ENCODE results near the gene PMEPA1.
A peak's percentile ranks its signal among the peaks of the same experiment; 100 is the strongest.

PMEPA1 gene, protein sequence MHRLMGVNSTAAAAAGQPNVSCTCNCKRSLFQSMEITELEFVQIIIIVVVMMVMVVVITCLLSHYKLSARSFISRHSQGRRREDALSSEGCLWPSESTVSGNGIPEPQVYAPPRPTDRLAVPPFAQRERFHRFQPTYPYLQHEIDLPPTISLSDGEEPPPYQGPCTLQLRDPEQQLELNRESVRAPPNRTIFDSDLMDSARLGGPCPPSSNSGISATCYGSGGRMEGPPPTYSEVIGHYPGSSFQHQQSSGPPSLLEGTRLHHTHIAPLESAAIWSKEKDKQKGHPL

GRCh38 chr20:57709823-57710799 lies at the start of gene PMEPA1:
Gene PMEPA1, minus strand, starts transcription at chr20:57710015. Its CDS starts 433 bp downstream, at chr20:57709582.
- DNase-seq: peak; percentile 33

- DNase-seq: no peak
These were observed 48.0 kb upstream of the PMEPA1 start for GRCh38 chr20:57757767-57758166.

DNA sequence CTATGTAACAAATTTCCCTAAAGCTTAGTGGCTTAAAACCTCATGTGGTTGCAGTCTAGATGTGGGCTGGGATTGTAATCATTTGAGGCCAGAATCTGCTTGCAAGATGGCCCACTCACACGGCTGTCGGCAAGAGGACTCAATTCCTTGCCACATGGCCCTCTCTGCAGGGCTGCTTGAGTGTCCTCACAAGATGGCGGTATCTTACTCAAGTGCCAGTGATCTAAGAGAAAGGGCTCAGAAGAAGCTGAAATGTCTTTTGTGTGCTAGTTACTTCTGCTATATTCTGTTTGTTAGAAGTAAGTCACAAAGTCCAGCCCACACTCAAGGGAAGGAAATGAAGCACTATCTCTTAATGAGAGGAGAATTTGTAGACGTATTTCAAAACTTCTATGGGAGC lies 47.1 kb upstream of the PMEPA1 start:
- DNase-seq: no peak

GRCh38 chr20:57756213-57756612 lies 46.4 kb upstream of the PMEPA1 start:
- DNase-seq: no peak

DNA sequence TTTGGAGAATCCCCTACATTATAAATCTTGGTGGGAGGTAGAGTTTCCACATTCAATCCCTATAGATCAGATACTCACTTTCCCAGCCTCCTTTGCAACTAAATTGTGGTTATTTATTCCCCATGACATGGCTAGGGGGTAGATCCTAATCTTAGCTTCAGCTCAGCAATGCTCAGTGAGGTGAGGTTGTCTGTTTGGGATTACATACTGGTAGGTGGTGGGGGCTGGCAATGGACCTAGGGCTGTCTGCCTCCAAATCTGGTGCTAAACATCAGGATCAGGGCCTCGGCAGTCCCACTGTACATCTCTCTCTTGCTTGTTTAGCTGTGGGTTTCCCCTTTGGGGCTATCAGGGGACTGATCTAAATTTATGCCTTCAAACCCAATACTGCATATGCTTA lies 45.8 kb upstream of the PMEPA1 start:
- no peak for DNase-seq

- DNase-seq: no peak
These were observed 44.4 kb upstream of the PMEPA1 start for GRCh38 chr20:57754190-57754589.

GRCh38 chr20:57753332-57754164 lies 43.7 kb upstream of the PMEPA1 start:
- DNase-seq: no peak

- DNase-seq: no peak
These were observed 41.6 kb upstream of the PMEPA1 start for GRCh38 chr20:57751411-57751810.

DNA sequence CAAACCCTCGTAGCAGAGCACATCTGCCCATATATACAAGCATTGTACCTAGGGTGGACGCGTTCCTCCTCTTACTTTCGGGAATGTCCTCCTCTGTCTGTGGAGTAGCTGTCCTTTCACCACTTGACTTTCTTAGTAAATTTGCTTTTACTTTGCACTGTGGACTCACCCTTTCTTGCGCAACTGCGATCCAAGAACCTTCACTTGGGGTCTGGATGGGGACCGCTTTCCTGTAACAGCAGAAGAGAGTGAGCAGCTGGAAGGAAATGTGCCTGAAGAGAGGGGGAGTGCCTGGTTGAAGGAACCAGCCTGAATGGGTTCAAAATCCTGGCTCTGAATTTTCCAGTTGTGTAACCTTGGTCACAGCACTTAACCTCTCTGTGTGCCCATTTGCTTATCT lies 40.1 kb upstream of the PMEPA1 start:
- no peak for DNase-seq

DNA sequence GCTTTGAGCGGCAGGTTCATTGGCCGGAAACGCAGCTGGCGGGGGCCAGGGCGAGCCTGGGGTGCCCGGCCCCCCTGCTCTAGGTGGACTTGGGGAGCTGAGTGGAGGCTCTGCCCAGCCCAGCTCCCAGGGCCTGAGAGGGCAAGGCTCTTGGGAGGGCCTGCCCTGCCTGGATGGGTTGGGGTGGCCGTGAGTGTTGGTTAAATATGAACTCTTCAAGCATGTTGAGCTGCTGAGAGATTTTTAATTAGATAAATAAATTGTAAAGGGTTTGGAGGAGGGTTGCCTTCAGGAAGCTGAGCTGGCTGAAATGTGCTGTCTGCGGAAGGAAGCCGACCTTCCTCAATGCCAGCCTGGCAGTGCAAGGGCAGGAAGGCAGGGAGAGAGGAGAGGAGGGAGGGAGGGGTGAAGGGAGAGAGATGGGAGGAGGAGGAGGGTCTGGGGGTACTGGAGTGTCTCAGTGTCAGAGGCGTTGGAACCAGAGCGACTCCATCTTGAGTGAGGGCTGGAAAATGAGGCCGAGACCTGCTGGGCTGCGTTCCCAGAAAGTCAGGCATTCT lies 39.4 kb upstream of the PMEPA1 start:
- DNase-seq: no peak

GRCh38 chr20:57748601-57749130 lies 38.9 kb upstream of the PMEPA1 start:
- no peak for DNase-seq

- DNase-seq: no peak
These were observed 38.2 kb upstream of the PMEPA1 start for GRCh38 chr20:57747861-57748481.

GRCh38 chr20:57746832-57747404 lies 37.1 kb upstream of the PMEPA1 start:
- DNase-seq: no peak

GRCh38 chr20:57746201-57746600 lies 36.4 kb upstream of the PMEPA1 start:
- no peak for DNase-seq

DNA sequence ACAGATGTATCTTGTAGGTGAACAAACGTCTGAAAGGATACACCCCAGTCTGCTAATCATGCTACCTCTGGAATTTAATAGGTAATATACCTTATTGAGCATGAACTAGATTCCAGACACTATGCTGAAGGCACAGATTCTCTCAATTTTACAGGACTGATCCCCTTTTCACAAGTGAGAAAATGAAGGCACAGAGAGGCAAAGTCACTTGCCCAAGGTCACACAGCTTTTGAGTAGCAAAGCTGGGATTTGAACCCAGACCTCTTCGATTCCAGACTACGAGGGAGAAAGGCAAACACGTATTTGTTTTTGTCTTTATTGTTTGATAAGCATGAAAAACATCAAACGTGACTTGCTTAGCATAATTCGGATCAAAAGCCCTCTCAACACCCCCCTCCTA lies 34.4 kb upstream of the PMEPA1 start:
- DNase-seq: no peak

GRCh38 chr20:57743450-57744095 lies 33.8 kb upstream of the PMEPA1 start:
- no peak for DNase-seq

DNA sequence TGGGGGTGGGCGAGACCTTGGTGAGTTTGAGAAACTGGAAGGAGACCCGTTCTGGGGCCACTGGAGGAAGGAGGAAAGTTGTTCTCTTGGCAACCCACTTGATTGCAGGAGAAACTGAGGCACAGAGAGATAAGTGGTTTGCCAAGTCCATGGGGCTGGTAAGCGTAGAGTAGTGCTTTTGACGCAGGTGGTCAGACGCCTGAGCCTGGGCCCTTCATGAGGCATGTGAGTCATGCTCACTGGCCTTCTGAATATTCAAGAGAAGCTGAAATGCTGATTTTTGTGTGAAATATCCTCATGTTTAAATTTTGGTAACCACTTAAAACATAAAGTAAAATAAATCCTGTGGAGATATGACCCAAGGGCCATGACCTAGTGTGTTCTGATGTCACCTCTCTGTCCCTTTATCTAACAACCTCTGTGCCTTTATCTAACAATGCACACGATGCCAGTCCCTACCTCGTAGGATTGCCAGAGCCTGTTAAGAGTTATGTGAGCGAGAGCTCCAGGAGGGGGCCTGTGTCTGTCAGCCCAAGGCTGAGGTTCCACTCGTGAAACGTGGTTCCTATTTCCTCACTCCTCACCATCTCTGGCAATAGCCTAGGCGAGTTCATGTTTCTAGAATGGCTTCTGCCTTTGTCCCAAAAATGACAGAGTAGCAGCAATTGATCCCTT lies 32.8 kb upstream of the PMEPA1 start:
- DNase-seq: no peak

- no peak for DNase-seq
These were observed 28.7 kb upstream of the PMEPA1 start for GRCh38 chr20:57738484-57738883.

GRCh38 chr20:57738053-57738452 lies 28.2 kb upstream of the PMEPA1 start:
- DNase-seq: no peak

DNA sequence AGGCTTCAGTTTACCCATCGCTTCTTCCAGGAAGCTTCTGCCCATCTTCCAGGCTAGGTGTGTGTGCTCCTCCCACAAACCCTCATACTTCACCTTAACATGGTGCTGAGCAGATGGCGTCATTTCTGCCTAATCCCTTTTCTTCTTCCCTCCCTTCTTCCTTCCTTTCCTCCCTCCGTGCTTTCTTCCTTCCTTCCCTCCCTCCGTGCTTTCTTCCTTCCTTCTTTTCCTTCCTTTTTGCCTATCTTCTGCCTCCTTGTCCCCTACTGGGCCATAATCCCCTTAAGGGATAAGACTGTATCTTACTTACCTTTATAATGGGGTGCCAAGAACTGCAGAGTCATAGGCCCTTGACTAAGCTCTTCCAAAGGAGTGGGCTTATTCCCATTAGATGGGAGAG lies 27.5 kb upstream of the PMEPA1 start:
- no peak for DNase-seq
